IMR-90 (cell line): ENCODE measurements around the gene USP17L25. TPM values are rescaled to one million over a fixed set of nuclear protein-coding genes. Genes with fewer than 3 reads are reported as not detected.
"Not testable (repeated sequence)": the region's sequence is repeated elsewhere in the genome, so short reads cannot be mapped to it uniquely, and the experiment has no call there.

Experiments
- ATAC-seq: fragments of 200-7000 bp; cut with Tn5 transposase; 2 replicates; pipeline ENCODE4 v1.9.1; 2020; ENCODE audit warnings: low read depth, mild to moderate bottlenecking, moderate library complexity
- BruUV-seq: library from RNA; stranded (reverse); fragments of 400-500 nt; replicated peaks from 2 replicates; lab custom pipeline; 2021; lab: Mats Ljungman, UMichigan
- CTCF ChIA-PET: fragments of 300-600 bp; formaldehyde crosslinking; extraction: SDS; loops from one replicate; lab custom pipeline; 2021; ENCODE audit warnings: antibody characterized with exemption; lab: Yijun Ruan, JAX
- POLR2A ChIA-PET: fragments of 300-600 bp; sonication (Branson Sonifier 250); formaldehyde crosslinking; loops from one replicate; lab custom pipeline; 2022; ENCODE audit warnings: antibody characterized with exemption; ENCODE audit not compliant: unreplicated experiment; lab: Charles Lee
- DNase-seq: peaks from one replicate; pipeline ENCODE4 v3.0.0; 2013
- H2AFZ ChIP-seq: replicated peaks from 2 replicates; pipeline ENCODE3; 2013; ENCODE audit warnings: low read length, mild to moderate bottlenecking; ENCODE audit not compliant: poor library complexity
- H2AK5ac ChIP-seq: 2 replicates; pipeline ENCODE4 v1.6.1; 2013; ENCODE audit warnings: low read depth, low read length, inconsistent platforms
- H2AK9ac ChIP-seq: replicated peaks from 2 replicates; pipeline ENCODE3; 2013; ENCODE audit warnings: mild to moderate bottlenecking, low read depth, low read length, moderate library complexity; ENCODE audit not compliant: poor library complexity
- H2BK120ac ChIP-seq: 2 replicates; pipeline ENCODE4 v1.6.1; 2013; ENCODE audit warnings: low read depth, low read length, inconsistent platforms
- H2BK15ac ChIP-seq: 3 replicates; pipeline ENCODE4 v1.6.1; 2013; ENCODE audit warnings: low read depth, low read length, inconsistent platforms
- H2BK20ac ChIP-seq: 2 replicates; pipeline ENCODE4 v1.6.1; 2013; ENCODE audit warnings: low read depth, mild to moderate bottlenecking, inconsistent platforms, low read length, moderate library complexity
- H2BK5ac ChIP-seq: 2 replicates; pipeline ENCODE4 v1.6.1; 2013; ENCODE audit warnings: mild to moderate bottlenecking, low read depth, low read length, inconsistent platforms; ENCODE audit not compliant: poor library complexity, severe bottlenecking
- H3K14ac ChIP-seq: replicated peaks from 2 replicates; pipeline ENCODE4 v1.6.1; 2013; ENCODE audit warnings: low read depth, low read length, inconsistent platforms
- H3K18ac ChIP-seq: 2 replicates; pipeline ENCODE4 v1.6.1; 2013; ENCODE audit warnings: low read depth, low read length, control low read depth
- H3K23ac ChIP-seq: 2 replicates; pipeline ENCODE4 v1.6.1; 2013; ENCODE audit warnings: low read depth, low read length, inconsistent platforms
- H3K27ac ChIP-seq: 2 replicates; pipeline ENCODE4 v1.5.1; 2013; ENCODE audit warnings: mild to moderate bottlenecking, control low read depth, low read length; ENCODE audit not compliant: insufficient read depth
- H3K27me3 ChIP-seq: 2 replicates; pipeline ENCODE4 v1.6.1; 2013; ENCODE audit warnings: low read length; ENCODE audit not compliant: control insufficient read depth, insufficient read depth
- H3K36me3 ChIP-seq: 2 replicates; pipeline ENCODE4 v1.6.1; 2013; ENCODE audit warnings: low read length, mixed read lengths; ENCODE audit not compliant: control insufficient read depth, insufficient read depth
- H3K4ac ChIP-seq: 2 replicates; pipeline ENCODE4 v1.6.1; 2013; ENCODE audit warnings: low read depth, low read length, inconsistent platforms
- H3K4me1 ChIP-seq: 2 replicates; pipeline ENCODE4 v1.6.1; 2013; ENCODE audit warnings: low read length, mixed read lengths; ENCODE audit not compliant: control insufficient read depth, insufficient read depth
- H3K4me2 ChIP-seq: 2 replicates; pipeline ENCODE4 v1.6.1; 2013; ENCODE audit warnings: low read depth, mild to moderate bottlenecking, control low read depth, low read length, moderate library complexity
- H3K4me3 ChIP-seq: 2 replicates; pipeline ENCODE4 v1.5.1; 2013; ENCODE audit warnings: low read depth, mild to moderate bottlenecking, control low read depth, low read length, moderate library complexity; ENCODE audit not compliant: insufficient read depth
- H3K56ac ChIP-seq: 2 replicates; pipeline ENCODE4 v1.6.1; 2013; ENCODE audit warnings: low read length, inconsistent platforms; ENCODE audit not compliant: insufficient read depth; ENCODE audit errors: extremely low read depth
- H3K79me1 ChIP-seq, 2 experiments: 2 replicates each; pipeline ENCODE4 v1.6.1; 2013; ENCODE audit warnings: low read length in 2 of 2, inconsistent platforms in 1 of 2, low read depth in 1 of 2
- H3K9ac ChIP-seq: 2 replicates; pipeline ENCODE4 v1.6.1; 2013; ENCODE audit warnings: low read depth, low read length, control low read depth
- H3K9me1 ChIP-seq: 2 replicates; pipeline ENCODE4 v1.6.1; 2013; ENCODE audit warnings: low read length, inconsistent platforms; ENCODE audit not compliant: insufficient read depth
- H3K9me3 ChIP-seq: 2 replicates; pipeline ENCODE4 v1.6.1; 2013; ENCODE audit warnings: low read length; ENCODE audit not compliant: control insufficient read depth, insufficient read depth
- H4K20me1 ChIP-seq: 2 replicates; pipeline ENCODE4 v1.6.1; 2013; ENCODE audit warnings: low read length, inconsistent platforms; ENCODE audit not compliant: insufficient read depth
- H4K5ac ChIP-seq: 2 replicates; pipeline ENCODE4 v1.6.1; 2013; ENCODE audit warnings: mild to moderate bottlenecking, low read depth, low read length, control low read depth
- H4K8ac ChIP-seq, 2 experiments: 2 replicates each; pipeline ENCODE4 v1.6.1; 2013; ENCODE audit warnings: low read depth in 2 of 2, low read length in 2 of 2, control low read depth in 1 of 2, inconsistent platforms in 1 of 2
- H4K91ac ChIP-seq: 2 replicates; pipeline ENCODE4 v1.6.1; 2013; ENCODE audit warnings: low read depth, low read length, inconsistent platforms; ENCODE audit not compliant: insufficient read depth
- WGBS, 2 experiments: methylation state at CpG; one replicate each; pipeline versions ENCODE4 v1.1.5 to v1.1.7; 2013; ENCODE audit warnings: missing lambda C conversion rate in 2 of 2; ENCODE audit not compliant: insufficient read length in 1 of 2; ENCODE audit errors: extremely low coverage in 2 of 2; 5-methylcytosine and 5-hydroxymethylcytosine counted together
- dilution Hi-C: fragments of 300-500 bp; cut with HindIII; formaldehyde crosslinking; loops from one replicate; pipeline ENCODE4 v1.14.3; 2018; ENCODE audit warnings: low sequenced_read_pairs; ENCODE audit not compliant: unreplicated experiment
- in situ Hi-C: fragments of 300-500 bp; cut with MboI; formaldehyde crosslinking; loops from 3 replicates; pipeline ENCODE4 v1.14.3; 2019; ENCODE audit warnings: low sequenced_read_pairs, inconsistent platforms, mixed read lengths
- intact Hi-C: fragments of 100-400 bp; cut with micrococcal nuclease; formaldehyde crosslinking; loops from 2 replicates; pipeline ENCODE4 v1.10.0; 2022
- polyA plus RNA-seq, 3 experiments: library from polyadenylated mRNA; depleted of rRNA; stranded (reverse); fragments of >200 nt; gene quantifications; 2 replicates each; pipeline ENCODE4 v1.2.3, GENCODE V29; 2012; ENCODE audit warnings: low replicate concordance in 1 of 3
- total RNA-seq: library from RNA; depleted of rRNA; stranded (reverse); fragments of >200 nt; gene quantifications from 2 replicates; pipeline ENCODE4 v1.2.3, GENCODE V29; 2012

The USP17L25 gene
- total and polyA plus RNA-seq, 2 of the 4 experiments (the other 2 are of a cell fraction), result not detected

- H4K91ac ChIP-seq, H3K27ac ChIP-seq, H3K4me3 ChIP-seq, H3K23ac ChIP-seq, POLR2A ChIA-PET, H3K9ac ChIP-seq, H3K36me3 ChIP-seq, H3K79me1 ChIP-seq, CTCF ChIA-PET, H3K9me1 ChIP-seq, H3K4me2 ChIP-seq, H4K8ac ChIP-seq, intact Hi-C loops, H3K27me3 ChIP-seq, BruUV-seq, H4K20me1 ChIP-seq, H3K14ac ChIP-seq, H4K5ac ChIP-seq, H2BK15ac ChIP-seq, H3K9me3 ChIP-seq, DNase-seq, H3K18ac ChIP-seq, H2BK5ac ChIP-seq, ATAC-seq, H2AFZ ChIP-seq, H2BK20ac ChIP-seq, in situ Hi-C loops, H3K4ac ChIP-seq, H3K56ac ChIP-seq, H2BK120ac ChIP-seq, H2AK9ac ChIP-seq, H2AK5ac ChIP-seq, H3K4me1 ChIP-seq, dilution Hi-C loops: not testable (repeated sequence)
- no CpG with 5 or more reads among the region's 15 CpGs for WGBS, 2 experiments
These were observed 9.4 kb downstream of the USP17L25 start, which contains the start of gene USP17L5 for GRCh38 chr4:9339103-9339502. USP17L5 (plus strand) TSS chr4:9339403; CDS start chr4:9339403, 0 bp downstream.

- H4K5ac ChIP-seq, H3K18ac ChIP-seq, intact Hi-C loops, H2BK20ac ChIP-seq, H3K4me1 ChIP-seq, H3K14ac ChIP-seq, DNase-seq, H3K27me3 ChIP-seq, H3K4ac ChIP-seq, H2AFZ ChIP-seq, H3K79me1 ChIP-seq, dilution Hi-C loops, H2BK120ac ChIP-seq, H3K4me3 ChIP-seq, POLR2A ChIA-PET, H4K91ac ChIP-seq, H3K9ac ChIP-seq, H3K56ac ChIP-seq, H2BK15ac ChIP-seq, H3K27ac ChIP-seq, H4K8ac ChIP-seq, H3K23ac ChIP-seq, H3K9me1 ChIP-seq, H3K9me3 ChIP-seq, H3K4me2 ChIP-seq, H2AK9ac ChIP-seq, H2AK5ac ChIP-seq, H4K20me1 ChIP-seq, H2BK5ac ChIP-seq, in situ Hi-C loops, BruUV-seq, CTCF ChIA-PET, H3K36me3 ChIP-seq, ATAC-seq: not testable (repeated sequence)
- WGBS, 2 experiments, result no CpG with 5 or more reads among the region's 15 CpGs
These were observed 14.1 kb downstream of the USP17L25 start, which contains the start of gene USP17L27 for GRCh38 chr4:9343848-9344247. USP17L27 (plus strand) TSS chr4:9344148; CDS start chr4:9344148, 0 bp downstream.
